Left ventricle myocardium inferior (tissue), 1 donor: Measurements from ENCODE around the gene PDXK. TPM values are rescaled to one million over a fixed set of nuclear protein-coding genes. Genes with fewer than 3 reads are reported as not detected.

ENCODE experiments used
- DNase-seq: peaks from one replicate; pipeline ENCODE4 v3.0.0-alpha.2; 2020
- H3K27ac ChIP-seq: fragments of 200-600 bp; replicated peaks from 2 replicates; pipeline ENCODE4 v1.8.0; 2021
- H3K27me3 ChIP-seq: fragments of 200-600 bp; 2 replicates; pipeline ENCODE4 v1.8.0; 2021; ENCODE audit warnings: low read depth
- H3K36me3 ChIP-seq: fragments of 200-600 bp; 2 replicates; pipeline ENCODE4 v1.8.0; 2021
- H3K4me1 ChIP-seq: fragments of 200-600 bp; 2 replicates; pipeline ENCODE4 v1.8.0; 2021
- H3K4me3 ChIP-seq: fragments of 200-600 bp; 2 replicates; pipeline ENCODE4 v1.8.0; 2021; ENCODE audit warnings: mild to moderate bottlenecking, moderate library complexity
- H3K9me3 ChIP-seq: fragments of 200-600 bp; replicated peaks from 2 replicates; pipeline ENCODE4 v1.8.0; 2021
- CTCF ChIP-seq: fragments of 200-600 bp; IDR thresholded peaks from 2 replicates; pipeline ENCODE4 v1.8.0; 2021; ENCODE audit warnings: antibody characterized with exemption, mild to moderate bottlenecking, borderline replicate concordance
- intact Hi-C: fragments of 100-400 bp; cut with micrococcal nuclease; formaldehyde crosslinking; loops from one replicate; pipeline ENCODE4 v1.11.0; 2022
- total RNA-seq: library from RNA; stranded (reverse); fragmentation: NEBNext Ultra II Directional; extraction: Animal tissue kit (Norgen Biotek cat#: 25700); gene quantifications from one replicate; pipeline ENCODE4 v1.2.1, GENCODE V29; 2021
- donor health status: DM: no; HTN: yes; CAD: no; lungs with severe emphysema.

PDXK gene
- total RNA-seq, 1 donor from 2014 or later, result 88.4 TPM

DNA sequence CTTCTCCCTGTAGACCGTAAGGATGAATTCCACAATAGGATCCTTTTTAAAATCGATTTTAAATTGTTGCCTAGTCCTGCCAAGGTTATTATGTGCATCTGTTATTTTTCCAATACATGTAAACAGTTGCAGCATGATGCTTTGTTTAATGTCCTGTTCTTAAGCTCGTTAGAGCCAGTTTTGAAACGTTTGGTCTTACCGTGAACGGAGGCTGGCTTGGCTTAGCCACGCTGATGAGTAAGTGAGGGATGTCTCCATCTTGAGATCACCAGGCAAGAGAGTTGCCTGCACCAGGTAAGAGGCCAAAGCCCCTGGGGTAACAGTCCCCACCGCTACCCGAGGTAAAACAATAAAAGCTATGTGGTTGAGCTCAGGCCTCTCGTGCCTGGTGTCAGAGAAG is 39.9 kb downstream of the PDXK start:
- DNase-seq, result no peak
- Histone ChIP-seq H3K27me3 (no peaks in the 10 kb centered on the region), H3K27ac (no peak overlapping the region), H3K36me3 (peaks cover 64% of the 10 kb centered on the region), H3K4me3 (no peak overlapping the region), H3K4me1 (peaks cover 18% of the 10 kb centered on the region), H3K9me3 (peaks cover 6% of the 10 kb centered on the region)
- no peak for TF ChIP-seq CTCF
- intact Hi-C loops, result no loop called here

DNA sequence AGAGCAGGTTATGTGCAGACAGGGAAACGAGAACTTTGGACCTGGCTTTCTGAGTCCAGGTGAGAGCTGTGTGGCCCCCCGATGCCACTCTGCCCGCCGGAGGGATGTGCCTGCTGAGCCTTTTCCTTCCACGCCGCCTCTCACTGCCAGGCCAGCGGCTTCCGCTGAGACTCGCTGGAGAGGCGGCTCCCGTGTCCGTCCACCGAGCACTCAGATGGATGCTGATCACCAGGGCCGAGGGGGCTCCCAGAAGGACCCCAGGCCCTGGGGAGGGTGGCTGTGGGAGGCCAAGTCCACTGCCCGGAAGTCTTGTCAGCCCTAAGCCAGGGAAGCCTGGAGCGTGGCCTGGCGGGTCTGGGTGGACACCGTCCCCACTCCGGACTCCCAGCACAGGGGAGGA is 40.7 kb downstream of the PDXK start:
- intact Hi-C loops, result loop anchor here (10.0 kb wide), 1 partner anchor 85 kb away; no protein-coding TSS in a partner anchor
- H3K36me3 ChIP-seq, result peaks cover 56% of the 10 kb centered on the region
- TF ChIP-seq CTCF, result no peak
- no peak overlapping the region for H3K4me3 ChIP-seq
- no peaks in the 10 kb centered on the region for H3K27me3 ChIP-seq
- no peak for DNase-seq
- H3K9me3 ChIP-seq, result peaks cover 6% of the 10 kb centered on the region
- peaks cover 14% of the 10 kb centered on the region for H3K4me1 ChIP-seq
- no peak overlapping the region for H3K27ac ChIP-seq

DNA sequence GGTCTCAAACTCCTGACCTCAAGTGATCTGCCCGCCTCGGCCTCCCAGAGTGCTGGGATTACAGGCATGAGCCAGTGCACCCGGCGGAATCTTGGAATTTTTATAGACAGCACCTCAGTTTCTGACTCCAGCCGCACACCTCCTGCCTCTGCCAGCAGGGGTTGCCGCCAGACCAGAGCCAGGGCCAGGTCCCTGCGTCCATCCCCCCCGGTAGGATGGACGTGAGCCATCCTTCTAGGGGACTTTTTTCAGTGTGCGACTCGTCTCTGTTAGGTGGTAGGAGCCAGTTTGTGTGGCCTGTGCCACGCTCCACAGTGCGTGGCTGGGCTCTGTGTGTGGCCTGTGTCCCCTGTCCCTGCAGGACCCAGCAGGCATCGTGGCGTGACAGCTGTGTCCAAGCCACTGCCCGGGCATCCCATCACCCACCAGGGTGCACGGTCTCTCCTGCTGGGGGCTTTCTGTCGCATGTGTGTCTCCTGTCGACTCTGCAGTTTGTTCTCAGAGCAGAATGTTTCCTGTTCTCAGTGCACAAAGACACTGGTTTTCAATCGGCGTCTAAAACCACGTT is 41.5 kb downstream of the PDXK start:
- peaks cover 6% of the 10 kb centered on the region for H3K9me3 ChIP-seq
- peaks cover 52% of the 10 kb centered on the region for H3K36me3 ChIP-seq
- H3K27me3 ChIP-seq, result no peaks in the 10 kb centered on the region
- no peak for DNase-seq
- intact Hi-C loops, result loop anchor here (10.0 kb wide), 1 partner anchor 86 kb away; no protein-coding TSS in a partner anchor
- peaks cover 8% of the 10 kb centered on the region for H3K4me1 ChIP-seq
- TF ChIP-seq CTCF, result no peak
- no peak overlapping the region for H3K27ac ChIP-seq
- H3K4me3 ChIP-seq, result no peak overlapping the region

GRCh38 chr21:43761886-43762285 is 43.0 kb downstream of the PDXK start:
- no peak for DNase-seq
- H3K27me3 ChIP-seq, result no peaks in the 10 kb centered on the region
- peaks cover 38% of the 10 kb centered on the region for H3K36me3 ChIP-seq
- TF ChIP-seq CTCF, result no peak
- H3K4me3 ChIP-seq, result no peak overlapping the region
- H3K9me3 ChIP-seq, result peaks cover 6% of the 10 kb centered on the region
- no peak overlapping the region for H3K27ac ChIP-seq
- intact Hi-C loops, result loop anchor here (10.0 kb wide), 1 partner anchor 87 kb away; no protein-coding TSS in a partner anchor
- peaks cover 8% of the 10 kb centered on the region for H3K4me1 ChIP-seq

DNA sequence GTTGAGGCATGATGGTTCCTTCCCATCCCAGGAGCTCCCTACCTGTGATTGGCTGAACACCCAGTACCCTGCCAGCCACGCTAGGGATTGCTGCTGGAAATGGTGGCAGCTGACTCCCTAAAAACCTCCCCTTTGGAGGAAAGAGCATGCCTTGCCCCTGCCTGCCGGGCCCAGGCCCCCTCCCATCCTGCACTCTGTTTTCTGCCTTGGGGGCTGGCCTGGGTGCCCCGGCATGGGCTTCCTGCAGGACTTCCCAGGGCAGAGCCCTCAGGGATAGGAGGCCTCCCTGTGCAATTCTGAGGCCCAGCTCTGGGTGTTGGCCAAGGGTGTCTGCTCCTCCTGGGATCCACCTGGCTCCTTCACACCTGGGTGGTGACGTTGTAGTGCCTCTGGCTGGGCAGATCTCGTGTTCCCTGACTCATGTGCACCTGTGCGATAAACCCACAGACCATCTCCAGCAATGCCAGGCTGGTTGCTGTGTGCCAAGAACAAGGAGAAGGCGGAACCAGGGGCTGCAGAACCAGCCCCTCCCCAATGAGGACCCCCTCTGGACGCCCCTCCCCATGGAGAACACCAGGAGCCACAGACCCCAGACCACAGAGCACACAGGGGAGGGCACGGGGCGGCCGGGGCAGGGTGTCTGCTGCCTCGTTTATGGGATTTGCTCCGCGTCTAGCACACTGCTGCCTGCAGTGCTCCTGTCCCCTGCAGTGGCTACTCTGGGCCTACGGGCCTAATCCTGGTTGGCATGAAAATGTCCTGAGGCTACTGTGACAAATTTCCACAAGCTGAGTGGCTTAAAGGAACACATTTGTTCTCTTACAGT is 43.6 kb downstream of the PDXK start:
- Histone ChIP-seq H3K4me1 (peaks cover 4% of the 10 kb centered on the region), H3K27ac (no peak overlapping the region), H3K27me3 (no peaks in the 10 kb centered on the region), H3K4me3 (no peak overlapping the region), H3K36me3 (peaks cover 31% of the 10 kb centered on the region), H3K9me3 (peaks cover 6% of the 10 kb centered on the region)
- no peak for DNase-seq
- TF ChIP-seq CTCF, result no peak
- intact Hi-C loops, result loop anchor here (10.0 kb wide), 1 partner anchor 88 kb away; no protein-coding TSS in a partner anchor
